ENCODE measurements around the gene PRKN.

Gene PRKN

GRCh38 chr6:161374971-161375873 lies 1352.3 kb downstream of the PRKN start:
- in situ Hi-C loops (cut with MboI; ENCODE audit: low pct_unique_long_range_greater_than_20kb, low sequenced_read_pairs, unreplicated experiment): loop anchor here (5.0 to 25.0 kb wide), 3 partner anchors 238 to 638 kb away; no protein-coding TSS in a partner anchor
- no peak for DNase-seq (ENCODE audit: low spot score)

DNA sequence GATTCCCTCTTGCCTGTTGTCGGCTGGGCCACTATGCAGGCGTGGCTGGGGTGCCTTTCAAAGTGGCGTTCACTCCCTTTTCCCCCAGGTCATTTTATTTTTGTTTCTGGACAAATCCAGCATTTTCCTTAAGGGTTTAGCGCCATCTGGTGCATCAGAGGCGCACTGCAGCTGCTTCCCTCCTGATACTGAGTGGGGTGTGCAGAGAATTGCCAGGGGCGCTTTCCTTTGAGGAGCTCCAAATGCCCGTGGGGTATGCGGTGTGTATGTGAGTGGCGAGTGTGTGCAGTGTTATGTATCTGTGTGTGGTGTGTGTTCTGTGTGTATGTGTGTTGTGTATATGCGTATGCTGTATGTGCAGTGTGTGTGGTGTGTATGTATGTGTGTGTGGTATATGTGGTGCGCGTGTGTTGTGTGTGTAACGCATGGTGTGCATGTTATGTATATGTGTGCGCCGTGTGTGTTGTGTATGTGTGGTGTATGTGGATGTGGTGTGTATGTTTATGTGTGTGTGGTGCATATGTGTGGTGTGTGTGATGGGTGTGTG lies 1353.6 kb downstream of the PRKN start:
- in situ Hi-C loops (cut with MboI; ENCODE audit: low pct_unique_long_range_greater_than_20kb, low sequenced_read_pairs, unreplicated experiment): loop anchor here (5.0 to 25.0 kb wide), 3 partner anchors 237 to 637 kb away; no protein-coding TSS in a partner anchor
- peak; percentile 72 for DNase-seq (ENCODE audit: low spot score)
- peak; percentile 97 for TF ChIP-seq CTCF (IDR thresholded peaks at IDR 0.05; ENCODE audit: extremely low read depth, insufficient read depth, missing control alignments)

More at GRCh38 chr6:161374971-161375873, 1352.3 kb downstream of the PRKN start:
- TF ChIP-seq CTCF (IDR thresholded peaks at IDR 0.05; ENCODE audit: extremely low read depth, insufficient read depth, missing control alignments): no peak

DNA sequence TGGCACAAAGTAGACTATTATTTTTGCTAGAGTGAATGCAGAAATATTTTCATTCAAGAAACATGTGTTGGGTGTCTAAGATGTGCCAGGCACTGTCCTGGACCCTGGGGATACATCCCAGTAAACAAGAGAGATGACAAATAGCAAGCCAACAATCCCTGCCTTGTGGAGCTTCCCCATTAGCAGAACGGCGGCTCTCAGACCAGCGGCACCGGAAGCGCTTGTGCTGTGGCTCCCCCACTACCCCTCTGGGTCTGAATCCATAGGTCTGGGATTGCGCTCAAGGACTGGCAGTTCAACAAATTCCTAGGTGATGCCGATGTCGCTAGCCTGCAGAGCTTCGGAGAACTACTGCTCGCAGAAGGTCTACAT lies 1355.2 kb downstream of the PRKN start:
- no peak for DNase-seq (ENCODE audit: low spot score)
- no peak for TF ChIP-seq CTCF (IDR thresholded peaks at IDR 0.05; ENCODE audit: extremely low read depth, insufficient read depth, missing control alignments)
- in situ Hi-C loops (cut with MboI; ENCODE audit: low pct_unique_long_range_greater_than_20kb, low sequenced_read_pairs, unreplicated experiment): loop anchor here (5.0 to 25.0 kb wide), 3 partner anchors 235 to 635 kb away; no protein-coding TSS in a partner anchor

DNA sequence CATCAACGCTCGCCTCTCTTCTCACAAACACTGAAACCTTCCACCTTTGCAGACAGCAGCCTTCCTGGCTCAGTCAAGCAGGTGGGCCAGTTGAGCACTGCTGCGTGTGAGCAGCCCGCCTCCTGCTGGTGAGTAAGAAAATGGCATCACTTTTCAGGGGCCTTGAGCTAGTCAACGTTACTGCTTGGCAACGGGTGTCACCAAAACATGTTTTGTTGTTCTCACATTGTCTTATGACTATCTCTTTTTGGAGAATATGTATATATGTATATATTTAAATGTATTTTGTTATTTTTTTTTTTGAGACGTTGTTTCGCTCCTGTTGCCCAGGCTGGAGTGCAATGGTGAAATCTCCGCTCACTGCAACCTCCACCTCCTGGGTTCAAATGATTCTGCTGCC lies 1356.7 kb downstream of the PRKN start:
- TF ChIP-seq CTCF (IDR thresholded peaks at IDR 0.05; ENCODE audit: extremely low read depth, insufficient read depth, missing control alignments): peak; percentile 95
- peak; percentile 84 for DNase-seq (ENCODE audit: low spot score)
- in situ Hi-C loops (cut with MboI; ENCODE audit: low pct_unique_long_range_greater_than_20kb, low sequenced_read_pairs, unreplicated experiment): loop anchor here (5.0 to 25.0 kb wide), 3 partner anchors 234 to 634 kb away; no protein-coding TSS in a partner anchor

DNA sequence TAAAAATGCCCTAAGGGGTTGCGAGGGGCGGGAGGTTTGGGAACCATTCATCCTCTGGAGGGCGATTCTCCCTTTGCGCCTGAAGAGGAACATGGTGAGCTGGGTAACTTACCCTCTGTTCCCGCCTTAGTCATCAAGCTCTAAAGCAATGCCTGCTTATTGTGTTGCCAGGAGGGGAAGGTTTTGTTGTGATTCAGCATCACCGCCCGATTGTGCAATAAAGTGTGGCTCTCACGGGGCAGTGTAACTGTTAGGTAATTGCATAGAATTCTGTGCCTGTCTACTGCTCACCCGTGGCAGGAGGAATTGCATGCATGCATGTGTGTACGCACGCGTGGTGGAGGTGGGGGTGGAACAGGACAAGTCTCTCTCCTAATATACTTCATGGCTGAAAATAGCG lies 1358.2 kb downstream of the PRKN start:
- no peak for TF ChIP-seq CTCF (IDR thresholded peaks at IDR 0.05; ENCODE audit: extremely low read depth, insufficient read depth, missing control alignments)
- DNase-seq (ENCODE audit: low spot score): no peak
- in situ Hi-C loops (cut with MboI; ENCODE audit: low pct_unique_long_range_greater_than_20kb, low sequenced_read_pairs, unreplicated experiment): loop anchor here (25.0 kb wide), 2 partner anchors 232 to 632 kb away; no protein-coding TSS in a partner anchor

- in situ Hi-C loops (cut with MboI; ENCODE audit: low pct_unique_long_range_greater_than_20kb, low sequenced_read_pairs, unreplicated experiment): loop anchor here (25.0 kb wide), 2 partner anchors 231 to 631 kb away; no protein-coding TSS in a partner anchor
- TF ChIP-seq CTCF (IDR thresholded peaks at IDR 0.05; ENCODE audit: extremely low read depth, insufficient read depth, missing control alignments): no peak
- no peak for DNase-seq (ENCODE audit: low spot score)
These were observed 1359.1 kb downstream of the PRKN start for GRCh38 chr6:161368514-161368913.
